Heart left ventricle (tissue), 16 donors: ENCODE data around the gene CHKA. TPM values are rescaled to one million over a fixed set of nuclear protein-coding genes. Genes with fewer than 3 reads are reported as not detected.
A peak's percentile ranks its signal among the peaks of the same experiment; 100 is the strongest.

Experiments
- ATAC-seq, 4 donors: fragments of 200-7000 bp; cut with Tn5 transposase; one replicate each; pipeline ENCODE4 v1.9.1; 2020 to 2022; ENCODE audit warnings: moderate library complexity in 4 of 4, mild to moderate bottlenecking in 3 of 4, moderate number of reproducible peaks in 1 of 4
- DNase-seq, 5 donors: peaks; one replicate each; pipeline ENCODE4 v3.0.0-alpha.2; 2020
- H3K27ac ChIP-seq, 12 donors: fragments of 200-600 bp; sonication (generic) in 4 of 12; one replicate each; pipeline versions ENCODE4 v1.5.0 to v1.8.0; 2016 to 2022; ENCODE audit warnings: mild to moderate bottlenecking in 2 of 12
- H3K27me3 ChIP-seq, 9 donors: fragments of 200-600 bp; sonication (generic) in 2 of 9; one replicate each; pipeline versions ENCODE4 v1.5.1 to v1.8.0; 2016 to 2022; ENCODE audit warnings: mild to moderate bottlenecking in 3 of 9
- H3K36me3 ChIP-seq, 9 donors: fragments of 200-600 bp; sonication (generic) in 2 of 9; one replicate each; pipeline versions ENCODE4 v1.5.0 to v1.8.0; 2018 to 2022; ENCODE audit warnings: mild to moderate bottlenecking in 2 of 9
- H3K4me1 ChIP-seq, 12 donors: fragments of 200-600 bp; sonication (generic) in 4 of 12; one replicate each; pipeline versions ENCODE4 v1.5.0 to v1.8.0; 2016 to 2022; ENCODE audit warnings: mild to moderate bottlenecking in 3 of 12
- H3K4me3 ChIP-seq, 12 donors: fragments of 200-600 bp; sonication (generic) in 4 of 12; one replicate each; pipeline versions ENCODE4 v1.5.0 to v1.8.0; 2017 to 2022; ENCODE audit warnings: mild to moderate bottlenecking in 9 of 12, moderate library complexity in 4 of 12
- H3K9me3 ChIP-seq, 12 donors: fragments of 200-600 bp; sonication (generic) in 4 of 12; one replicate each; pipeline versions ENCODE4 v1.5.0 to v1.8.0; 2016 to 2022; ENCODE audit warnings: mild to moderate bottlenecking in 1 of 12
- CTCF ChIP-seq, 12 donors: fragments of 200-600 bp; sonication (generic) in 4 of 12; IDR thresholded peaks; one replicate each; pipeline versions ENCODE4 v1.5.0 to v1.8.0; 2018 to 2022; ENCODE audit warnings: antibody characterized with exemption in 12 of 12, mild to moderate bottlenecking in 5 of 12
- POLR2A ChIP-seq, 2 donors: fragments of 450-650 bp; IDR thresholded peaks; one replicate each; pipeline ENCODE4 v1.6.1; 2017; ENCODE audit warnings: antibody characterized with exemption in 2 of 2, mild to moderate bottlenecking in 2 of 2, moderate library complexity in 2 of 2
- WGBS, 4 donors: extraction: QIAGEN DNeasy Blood & Tissue Kit in 2 of 4; methylation state at CpG; one replicate each; pipeline versions ENCODE4 v1.1.5 to v1.1.7; 2013 to 2018; 5-methylcytosine and 5-hydroxymethylcytosine counted together
- intact Hi-C, 10 donors: fragments of 100-400 bp; cut with DNase I; formaldehyde crosslinking; loops; one replicate each; pipeline versions ENCODE4 v1.11.1 to v1.14.2; 2022
- polyA plus RNA-seq, 2 donors: library from polyadenylated mRNA; stranded (reverse); fragments of 200-250 nt; gene quantifications; one replicate each; pipeline ENCODE4 v1.2.3, GENCODE V29; 2013
- total RNA-seq, 9 donors: library from RNA; depleted of rRNA in 2 of 9; stranded (reverse); fragments of >200 nt in 2 of 9; fragmentation: NEBNext Ultra II Directional in 3 of 9; extraction: Animal tissue kit (Norgen Biotek cat#: 25700) in 3 of 9; gene quantifications; one replicate each; pipeline versions ENCODE4 v1.1.0 to v1.2.4, GENCODE V29; 2016 to 2023
- donor health status: ischemic (EF 13 %, LVEDD 7.1; RV severe dilation, severe dysfunction).
- donor health status: healthy with polysubstance abuse.
- donor health status: DM: no; HTN: yes; CAD: no.
- donor health status: DM: no; HTN: no; CAD: no.
- donor health status: ischemic (EF 25% LVEDD 6.9; RV normal size, moderate dysfunction).
- donor health status: ischemic (EF 25% LVEDD 5.7; RV mildly dilated, moderate dysfunction).
- donor health status: healthy.
- donor health status: DM: yes; HTN: yes; CAD: no.
- donor health status: ischemic (EF 35%, LVEDD 5.7; RV mildly dilated, moderate dysfunction).
- donor health status: nonischemic (EF 11% LVEDD 7.7; RV severe dilation, severe dysfunction).
- donor health status: DM: yes; HTN: yes; CAD: no.
- donor health status: PGD.
- donor health status: ischemic (EF 29% LVEDD 5.4; RV normal size, mild dysfunction).
- donor health status: nonischemic (EF 23%, LVEDD 6.1; RV moderate dilation, normal function).

CHKA gene
- total and polyA plus RNA-seq, 11 donors: 6.1 to 22.9 (median 9.1) TPM

- ATAC-seq (peak in 2 of 4 donors; percentile 23 to 32), DNase-seq (peak in 1 of 5 donors; percentile 54)
- Histone ChIP-seq H3K36me3 (peaks cover 0 to 17% (median 0%) of the 10 kb centered on the region in 9 donors), H3K27ac (no peak overlapping the region), H3K27me3 (no peaks in the 10 kb centered on the region), H3K4me3 (no peak overlapping the region), H3K9me3 (peaks cover 0 to 8% (median 0%) of the 10 kb centered on the region in 12 donors), H3K4me1 (peaks cover 0 to 12% (median 1%) of the 10 kb centered on the region in 12 donors)
- TF ChIP-seq CTCF (IDR thresholded peaks at IDR 0.05) (peak in 3 of 12 donors; percentile 7 to 12 (median 9)), POLR2A (IDR thresholded peaks at IDR 0.05) (no peak)
- 69 to 75% (median 74%) methylated on average over 26 to 27 of the region's 27 CpGs for WGBS, 4 donors
- intact Hi-C loops: no loop called here
Observed at GRCh38 chr11:68021167-68021787, 99.9 kb downstream of the CHKA start.

- Histone ChIP-seq H3K27ac (no peak overlapping the region), H3K4me3 (no peak overlapping the region), H3K9me3 (peaks cover 0 to 8% (median 0%) of the 10 kb centered on the region in 12 donors), H3K4me1 (peaks cover 0 to 12% (median 1%) of the 10 kb centered on the region in 12 donors), H3K27me3 (no peaks in the 10 kb centered on the region), H3K36me3 (peaks cover 0 to 11% (median 0%) of the 10 kb centered on the region in 9 donors)
- TF ChIP-seq POLR2A (IDR thresholded peaks at IDR 0.05) (no peak), CTCF (IDR thresholded peaks at IDR 0.05) (peak in 4 of 12 donors; percentile 19 to 28 (median 24))
- DNase-seq (peak in 1 of 5 donors; percentile 40), ATAC-seq (peak in 3 of 4 donors; percentile 6 to 29 (median 21))
- intact Hi-C loops: no loop called here
- 53 to 64% (median 60%) methylated on average over 10 to 11 of the region's 11 CpGs for WGBS, 4 donors
Observed at GRCh38 chr11:68020575-68020974, 100.6 kb downstream of the CHKA start.

GRCh38 chr11:68019486-68019885, 101.7 kb downstream of the CHKA start:
- intact Hi-C loops: loop anchor here in 1 of 10 donors (10.0 kb wide), 1 partner anchor 185 kb away; no protein-coding TSS in a partner anchor
- TF ChIP-seq CTCF (IDR thresholded peaks at IDR 0.05): no peak
- TF ChIP-seq POLR2A (IDR thresholded peaks at IDR 0.05): no peak
- ATAC-seq: no peak

GRCh38 chr11:68018730-68019190, 102.4 kb downstream of the CHKA start:
- TF ChIP-seq POLR2A (IDR thresholded peaks at IDR 0.05) (no peak), CTCF (IDR thresholded peaks at IDR 0.05) (no peak)
- DNase-seq (no peak), ATAC-seq (no peak)
- Histone ChIP-seq H3K27ac (no peak overlapping the region), H3K36me3 (no peaks in the 10 kb centered on the region), H3K27me3 (no peaks in the 10 kb centered on the region), H3K9me3 (no peaks in the 10 kb centered on the region), H3K4me3 (no peak overlapping the region), H3K4me1 (peaks cover 0 to 16% (median 1%) of the 10 kb centered on the region in 12 donors)
- intact Hi-C loops: loop anchor here in 1 of 10 donors (10.0 kb wide), 1 partner anchor 186 kb away; no protein-coding TSS in a partner anchor
- WGBS, 4 donors: 87 to 98% (median 94%) methylated on average over 4 to 18 of the region's 18 CpGs

More at GRCh38 chr11:68019486-68019885, 101.7 kb downstream of the CHKA start:
- H3K27me3 ChIP-seq: no peaks in the 10 kb centered on the region
- WGBS, 4 donors: 86 to 92% (median 90%) methylated on average over 9 to 12 of the region's 12 CpGs
- no peak for DNase-seq
- no peak overlapping the region for H3K27ac ChIP-seq
- no peak overlapping the region for H3K4me3 ChIP-seq
- H3K9me3 ChIP-seq: peaks cover 0 to 4% (median 0%) of the 10 kb centered on the region in 12 donors
- H3K36me3 ChIP-seq: peaks cover 0 to under 1% (median 0%) of the 10 kb centered on the region in 9 donors
- peaks cover 0 to 12% (median 1%) of the 10 kb centered on the region in 12 donors for H3K4me1 ChIP-seq
